HuH-7 (cell line): Measurements from ENCODE around the gene HMX2.

ENCODE experiments used
- DNase-seq: peaks from one replicate; pipeline ENCODE4 v3.0.0; 2011; ENCODE audit warnings: low spot score

Gene HMX2

GRCh38 chr10:123139165-123139520, 8.8 kb upstream of the HMX2 start:
- DNase-seq: no peak

DNA sequence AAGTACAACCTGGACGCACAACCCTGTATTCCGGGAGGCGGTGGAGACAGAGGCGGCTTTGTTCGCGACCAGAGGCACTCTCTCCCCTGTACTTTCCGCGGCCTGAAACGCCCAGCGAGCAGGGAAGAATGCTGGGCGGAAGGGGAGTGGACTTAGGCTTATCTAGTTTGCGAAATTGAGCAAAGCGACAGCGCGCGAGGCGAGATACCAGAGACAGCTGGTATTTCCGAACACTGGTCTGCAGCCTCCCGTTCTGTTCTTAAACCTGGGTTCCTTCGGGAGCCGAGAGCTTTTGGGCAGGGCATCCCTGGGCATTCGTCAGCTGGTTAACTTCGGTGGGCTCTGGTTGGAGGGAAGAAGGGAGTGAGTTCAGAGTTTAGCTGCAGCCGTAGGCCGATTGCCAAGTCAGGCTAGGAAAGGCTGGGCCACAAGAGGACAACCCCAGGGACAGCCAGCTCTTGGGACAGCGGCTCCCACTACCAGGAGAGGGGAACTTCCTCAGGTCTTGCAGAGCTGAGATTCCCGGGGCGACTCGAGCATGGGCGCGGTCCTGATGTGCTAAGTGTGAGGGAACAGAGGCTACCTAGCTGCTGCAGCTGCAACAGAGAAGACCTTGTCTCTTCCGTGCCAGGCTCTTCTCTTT, 8.3 kb upstream of the HMX2 start:
- DNase-seq: peak; percentile 95

DNA sequence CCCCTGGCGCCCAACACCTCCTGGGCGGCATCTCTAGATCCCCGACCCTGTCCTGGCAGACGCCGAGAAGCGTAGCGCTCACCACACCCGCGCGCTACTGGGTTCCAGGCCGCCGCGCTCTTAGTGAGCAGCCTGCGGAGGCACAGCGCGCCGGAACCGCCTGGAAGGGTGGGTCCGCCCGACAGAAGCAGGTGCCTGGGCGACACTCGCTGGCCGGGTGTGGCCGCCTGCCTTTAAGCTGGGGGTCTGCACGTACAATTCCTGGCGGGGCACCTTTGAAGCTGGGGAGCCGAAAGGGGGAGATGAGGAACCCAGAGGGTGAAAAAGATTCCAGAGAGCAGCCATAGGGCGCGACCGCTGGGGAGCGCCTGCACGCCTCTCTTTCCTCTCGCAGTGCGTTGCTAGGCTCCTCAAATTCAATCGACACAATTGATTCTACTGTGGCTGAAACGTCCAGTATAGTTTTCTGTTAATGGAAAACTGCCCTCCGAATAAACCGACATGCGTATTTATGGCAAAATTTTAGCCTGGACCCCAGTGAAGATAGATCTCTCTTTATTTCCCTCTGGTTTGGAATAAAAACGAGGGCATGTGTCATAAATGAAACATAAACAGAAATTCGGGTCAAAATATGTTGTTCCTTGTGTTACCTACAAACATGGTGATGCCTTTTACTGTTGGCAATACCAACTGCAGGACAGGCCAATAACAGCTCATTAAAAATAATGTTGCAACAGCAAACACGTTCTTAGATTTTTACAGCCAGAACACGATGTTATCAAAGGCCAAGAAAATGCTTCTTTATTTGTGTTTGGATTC, 7.6 kb upstream of the HMX2 start:
- DNase-seq: peak; percentile 61

- DNase-seq: no peak
Observed at GRCh38 chr10:123140983-123141390, 6.9 kb upstream of the HMX2 start.

GRCh38 chr10:123141791-123142700, 5.9 kb upstream of the HMX2 start:
- no peak for DNase-seq

GRCh38 chr10:123142701-123143161, 5.2 kb upstream of the HMX2 start:
- no peak for DNase-seq

DNA sequence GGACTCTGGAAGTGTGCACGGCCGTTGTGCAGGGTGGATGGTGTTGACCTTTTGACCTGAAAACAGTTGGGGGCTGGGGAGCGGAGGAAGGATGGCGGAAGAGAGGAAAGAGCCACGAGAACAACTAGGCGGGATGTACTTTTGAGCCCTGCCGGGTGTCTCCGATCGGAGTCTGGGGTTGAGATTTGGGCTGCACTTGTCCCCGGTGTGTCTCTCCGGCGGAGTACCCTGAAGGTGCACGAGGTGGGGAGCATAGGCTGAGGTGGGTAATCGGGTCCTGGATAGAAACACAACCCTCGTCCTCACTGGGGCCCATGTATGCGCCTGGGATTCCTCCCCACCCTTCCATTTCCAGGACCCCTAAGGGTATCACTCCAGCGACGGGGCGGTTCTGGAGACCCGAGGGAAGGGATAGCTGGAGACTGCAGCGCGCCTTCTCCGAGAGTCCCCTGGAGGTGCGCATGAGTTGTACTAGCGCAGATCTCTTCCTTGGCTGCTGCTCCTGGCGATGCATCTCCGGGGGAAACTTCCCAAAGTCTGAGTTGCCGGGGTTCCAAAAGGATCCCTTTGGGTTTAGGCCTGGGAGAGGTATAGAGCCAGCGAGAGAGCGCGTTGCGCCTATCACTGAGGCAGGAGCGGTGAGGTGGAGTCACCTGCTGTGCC, 4.6 kb upstream of the HMX2 start:
- DNase-seq: no peak

GRCh38 chr10:123143825-123144168, 4.1 kb upstream of the HMX2 start:
- no peak for DNase-seq

- no peak for DNase-seq
Observed at GRCh38 chr10:123144697-123145541, 3.0 kb upstream of the HMX2 start.

GRCh38 chr10:123145542-123146012, 2.4 kb upstream of the HMX2 start:
- DNase-seq: no peak

- no peak for DNase-seq
Observed at GRCh38 chr10:123146013-123146893, 1.7 kb upstream of the HMX2 start.

DNA sequence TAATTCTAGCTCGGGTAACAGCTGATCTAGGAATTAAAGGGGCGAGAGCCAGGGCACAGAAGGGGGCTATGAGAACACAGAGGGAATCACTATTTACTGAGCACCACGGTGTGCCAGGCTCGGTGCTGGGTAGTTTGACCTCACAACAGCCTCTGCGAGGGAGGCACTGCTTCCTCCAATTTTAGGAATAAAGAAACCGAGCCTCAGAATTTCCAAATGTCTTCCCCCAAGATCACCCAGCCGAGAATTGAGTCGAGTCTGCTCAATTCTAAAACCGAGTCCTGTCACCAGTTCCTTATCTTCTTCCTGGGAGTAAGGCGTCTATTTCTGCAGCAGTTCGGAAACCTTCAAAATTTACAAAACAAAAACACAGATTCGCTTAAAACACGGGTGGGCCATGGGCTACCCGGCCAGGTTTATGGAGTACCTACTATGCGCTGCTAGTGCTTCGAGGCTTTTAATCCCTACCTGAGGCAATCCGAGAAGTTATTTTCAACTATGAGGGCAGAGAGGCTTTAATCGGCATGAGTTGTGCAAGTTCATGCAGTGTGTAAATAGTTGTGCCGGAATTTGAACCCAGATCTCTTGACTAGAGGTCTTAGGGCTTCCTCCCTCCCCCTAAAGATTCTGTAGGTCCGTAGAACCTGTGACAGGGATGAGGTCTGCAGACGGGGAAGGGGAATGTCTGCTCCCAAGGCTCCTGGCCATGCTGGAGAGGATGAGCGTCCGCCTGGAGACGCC, 872 bp upstream of the HMX2 start:
- no peak for DNase-seq

DNA sequence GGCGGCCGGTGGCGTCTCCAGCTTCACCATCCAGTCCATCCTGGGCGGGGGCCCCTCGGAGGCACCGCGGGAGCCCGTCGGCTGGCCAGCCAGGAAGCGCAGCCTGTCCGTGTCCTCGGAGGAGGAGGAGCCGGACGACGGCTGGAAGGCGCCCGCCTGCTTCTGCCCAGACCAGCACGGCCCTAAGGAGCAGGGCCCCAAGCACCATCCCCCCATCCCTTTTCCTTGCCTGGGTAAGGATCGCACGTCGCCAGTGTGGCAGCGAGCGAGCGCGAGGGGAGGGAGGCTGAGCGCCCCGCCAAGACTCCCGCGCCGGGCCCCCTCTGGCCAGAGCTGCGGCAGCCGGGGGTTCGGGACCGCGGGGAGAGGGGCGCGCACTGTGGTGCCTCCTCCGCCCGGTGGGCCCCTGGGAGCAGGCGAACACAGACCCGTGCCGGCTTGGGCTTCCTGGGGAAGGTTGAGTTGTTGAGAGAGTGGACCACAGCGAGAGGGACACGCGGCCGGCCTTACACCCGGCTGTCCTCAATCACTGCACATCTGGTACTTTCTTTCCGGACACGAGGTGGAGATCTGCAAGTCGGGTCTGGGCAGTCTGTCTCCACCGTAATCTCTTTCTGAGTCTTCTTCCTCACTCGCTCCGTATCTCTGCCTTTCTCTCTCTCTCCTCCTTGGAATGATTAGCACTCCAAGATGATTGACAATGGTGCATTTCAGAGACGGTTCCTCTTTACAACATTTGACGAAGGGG, 652 bp downstream of the HMX2 start:
- DNase-seq: no peak

DNA sequence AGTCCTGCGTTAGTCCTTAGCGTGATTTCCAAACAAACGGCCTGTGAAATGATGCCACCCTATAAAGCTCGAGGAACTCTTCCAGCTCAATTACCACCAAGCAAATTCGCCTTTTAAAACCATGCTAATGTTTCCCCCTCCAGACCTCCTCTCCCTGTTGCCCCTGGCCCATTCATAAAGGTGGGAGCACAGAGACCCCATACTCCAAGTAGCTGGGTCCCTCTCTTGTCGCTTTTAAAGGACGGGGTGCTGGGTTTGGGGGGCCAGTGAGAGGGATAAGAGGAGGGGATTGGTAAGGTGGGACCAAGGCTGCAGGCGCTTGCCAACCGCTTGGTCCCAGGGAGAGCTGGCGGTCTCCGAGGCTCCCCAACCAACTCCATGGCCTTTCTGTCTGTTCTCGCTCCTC, 1.2 kb downstream of the HMX2 start:
- DNase-seq: no peak

GRCh38 chr10:123149568-123150270, 1.8 kb downstream of the HMX2 start:
- no peak for DNase-seq

GRCh38 chr10:123150271-123150985, 2.5 kb downstream of the HMX2 start:
- DNase-seq: no peak
